Epithelial cell of esophagus (primary cell): ENCODE measurements around the gene PPP1CA.

ENCODE experiments used
- DNase-seq: peaks from one replicate; pipeline ENCODE4 v3.0.0; 2010; ENCODE audit warnings: low read depth
- H3K4me3 ChIP-seq: 2 replicates; pipeline ENCODE4 v1.5.1; 2011; ENCODE audit warnings: mild to moderate bottlenecking, low read length, control low read depth
- TF ChIP-seq, protein P1 (sequence below): IDR thresholded peaks from 2 replicates; pipeline ENCODE4 v1.5.1; 2011; ENCODE audit warnings: low read depth, mild to moderate bottlenecking, low read length, control low read depth, inconsistent platforms; ENCODE audit not compliant: insufficient read depth; ENCODE audit errors: missing control alignments

Gene PPP1CA

DNA sequence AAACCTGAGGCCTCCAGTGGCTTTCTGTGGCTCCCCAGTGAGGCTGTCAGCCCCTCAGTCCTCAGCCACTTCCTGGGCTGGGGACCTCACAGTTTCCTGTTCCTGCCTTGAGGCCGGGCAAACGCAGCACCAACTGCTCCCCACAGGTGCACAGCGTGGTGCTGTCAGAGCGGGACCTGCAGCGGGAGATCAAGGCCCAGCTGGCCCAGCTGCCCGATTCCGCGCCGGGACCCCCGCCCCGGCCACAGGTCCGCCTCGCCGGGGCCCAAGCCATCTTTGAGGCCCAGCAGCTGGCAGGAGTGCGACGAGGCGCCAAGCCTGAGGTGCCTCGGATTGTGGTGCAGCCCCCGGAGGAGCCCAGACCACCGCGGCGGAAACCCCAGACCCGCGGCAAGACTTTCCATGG, 7.6 kb upstream of the PPP1CA start:
- no peak for DNase-seq
- TF ChIP-seq, protein P1, sequence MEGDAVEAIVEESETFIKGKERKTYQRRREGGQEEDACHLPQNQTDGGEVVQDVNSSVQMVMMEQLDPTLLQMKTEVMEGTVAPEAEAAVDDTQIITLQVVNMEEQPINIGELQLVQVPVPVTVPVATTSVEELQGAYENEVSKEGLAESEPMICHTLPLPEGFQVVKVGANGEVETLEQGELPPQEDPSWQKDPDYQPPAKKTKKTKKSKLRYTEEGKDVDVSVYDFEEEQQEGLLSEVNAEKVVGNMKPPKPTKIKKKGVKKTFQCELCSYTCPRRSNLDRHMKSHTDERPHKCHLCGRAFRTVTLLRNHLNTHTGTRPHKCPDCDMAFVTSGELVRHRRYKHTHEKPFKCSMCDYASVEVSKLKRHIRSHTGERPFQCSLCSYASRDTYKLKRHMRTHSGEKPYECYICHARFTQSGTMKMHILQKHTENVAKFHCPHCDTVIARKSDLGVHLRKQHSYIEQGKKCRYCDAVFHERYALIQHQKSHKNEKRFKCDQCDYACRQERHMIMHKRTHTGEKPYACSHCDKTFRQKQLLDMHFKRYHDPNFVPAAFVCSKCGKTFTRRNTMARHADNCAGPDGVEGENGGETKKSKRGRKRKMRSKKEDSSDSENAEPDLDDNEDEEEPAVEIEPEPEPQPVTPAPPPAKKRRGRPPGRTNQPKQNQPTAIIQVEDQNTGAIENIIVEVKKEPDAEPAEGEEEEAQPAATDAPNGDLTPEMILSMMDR, result no peak
- H3K4me3 ChIP-seq, result no peak overlapping the region

DNA sequence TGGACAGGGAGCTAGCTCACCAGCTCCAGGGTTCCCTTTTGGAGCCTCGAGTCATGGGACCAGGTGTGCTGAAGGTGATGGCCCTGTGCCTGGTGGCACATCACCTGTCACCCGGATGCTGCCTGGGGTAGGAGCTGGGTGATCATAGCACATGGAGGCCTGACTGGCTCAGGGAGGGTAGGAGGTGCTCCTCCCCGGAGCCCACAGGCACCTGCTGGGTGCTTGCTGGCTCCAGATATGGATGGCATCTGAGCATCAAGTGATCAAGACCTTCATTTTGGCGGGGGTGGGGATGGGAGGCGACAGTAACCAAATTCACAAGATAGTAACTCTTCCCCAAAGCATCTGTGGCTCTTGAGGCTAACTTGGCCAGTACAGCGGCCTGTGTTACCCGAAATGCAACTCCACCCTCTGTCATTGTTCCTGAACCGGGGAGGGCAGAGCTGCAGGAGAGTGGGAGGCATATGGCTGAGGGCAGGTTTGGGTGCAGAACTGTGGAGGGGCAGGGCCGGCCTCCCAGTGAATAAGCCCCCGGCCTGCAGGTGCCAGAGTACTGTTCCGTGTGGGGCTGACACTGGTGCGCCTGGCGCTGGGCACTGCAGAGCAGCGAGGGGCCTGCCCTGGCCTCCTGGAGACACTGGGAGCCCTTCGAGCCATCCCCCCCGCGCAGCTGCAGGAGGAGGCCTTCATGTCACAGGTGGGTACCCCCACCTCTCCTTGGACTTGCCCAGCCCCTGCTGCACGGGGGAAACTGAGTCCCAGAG, 7.0 kb upstream of the PPP1CA start:
- DNase-seq, result no peak
- H3K4me3 ChIP-seq, result no peak overlapping the region
- TF ChIP-seq, protein P1, result no peak

DNA sequence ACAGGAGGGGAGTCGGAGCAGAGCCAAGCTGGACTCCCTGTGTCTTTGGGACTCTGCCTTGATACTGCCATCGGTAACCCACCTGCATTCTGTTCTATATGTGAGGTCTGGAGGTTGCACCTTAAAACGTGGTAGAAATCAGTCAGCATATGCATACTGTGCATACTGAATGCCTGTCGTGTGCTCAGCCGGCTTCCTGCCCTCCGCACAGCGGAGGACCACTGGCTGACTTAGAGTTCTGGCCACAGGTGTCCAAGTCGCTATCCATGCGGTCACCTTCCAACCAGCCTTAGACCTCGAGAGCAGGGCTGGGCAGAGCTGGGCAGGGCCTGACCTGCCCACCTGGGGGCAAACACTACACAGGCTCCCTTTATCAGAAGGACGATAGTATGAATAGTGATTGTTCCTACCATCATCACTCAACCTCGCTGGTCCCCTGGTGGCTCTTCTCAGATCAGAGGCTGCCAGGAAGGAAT, 6.1 kb upstream of the PPP1CA start:
- TF ChIP-seq, protein P1, result no peak
- no peak for DNase-seq
- no peak overlapping the region for H3K4me3 ChIP-seq

DNA sequence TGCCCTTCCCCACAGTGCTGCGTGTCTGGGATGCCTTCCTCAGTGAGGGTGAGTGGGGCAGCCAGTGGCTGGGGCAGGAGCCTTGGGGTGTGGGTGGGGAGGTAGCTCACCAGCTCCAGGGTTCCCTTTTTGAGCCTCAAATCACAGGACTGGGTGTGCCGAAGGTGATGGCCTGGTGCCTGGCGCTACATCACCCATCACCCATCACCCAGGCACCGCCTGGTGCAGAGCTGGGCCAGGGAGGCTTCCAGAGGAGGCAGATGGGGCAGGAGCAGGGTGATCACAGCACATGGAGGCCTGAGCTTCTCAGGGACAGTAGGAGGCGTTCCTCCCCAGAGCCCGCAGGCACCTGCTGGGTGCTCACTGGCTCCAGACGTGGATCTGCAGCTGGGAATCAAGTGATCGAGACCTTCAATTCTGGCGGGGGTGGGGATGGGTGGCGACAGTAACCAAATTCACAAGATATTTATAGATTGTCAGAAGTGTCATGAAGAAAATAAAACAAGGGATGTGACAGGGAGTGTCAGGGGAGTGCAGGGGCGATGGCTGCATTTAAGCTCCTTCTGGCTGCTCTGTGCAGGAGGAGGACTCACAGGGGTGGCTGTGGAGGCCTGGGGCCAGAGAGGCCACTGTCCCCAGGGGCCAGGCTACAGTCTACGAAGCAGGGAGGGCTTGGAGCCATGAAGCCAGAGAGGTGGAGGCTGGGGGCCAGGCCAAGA, 5.5 kb upstream of the PPP1CA start:
- H3K4me3 ChIP-seq, result no peak overlapping the region
- DNase-seq, result no peak
- TF ChIP-seq, protein P1, result peak; percentile 17

DNA sequence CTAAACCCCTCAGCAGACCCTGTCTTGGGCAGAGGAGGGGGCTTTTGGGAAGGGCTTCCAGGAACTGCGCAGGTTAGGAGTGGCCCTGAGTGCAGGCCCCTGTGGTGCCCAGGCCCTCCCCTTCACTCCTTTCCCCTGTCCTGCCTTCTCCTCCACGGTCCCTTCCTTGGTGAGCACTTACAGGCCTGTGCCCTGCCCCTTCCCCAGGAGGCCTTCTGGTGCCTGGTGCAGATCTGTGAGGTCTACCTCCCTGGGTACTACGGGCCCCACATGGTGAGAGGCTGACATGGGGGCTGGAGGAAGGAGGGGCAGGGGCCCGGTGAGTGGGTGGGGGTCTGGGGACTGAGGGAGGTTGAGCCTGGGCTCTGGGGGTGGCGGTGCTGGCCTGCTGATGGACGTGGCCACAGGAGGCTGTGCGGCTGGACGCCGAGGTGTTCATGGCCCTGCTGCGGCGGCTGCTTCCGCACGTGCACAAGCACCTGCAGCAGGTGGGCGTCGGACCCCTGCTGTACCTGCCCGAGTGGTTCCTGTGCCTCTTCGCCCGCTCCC, 4.8 kb upstream of the PPP1CA start:
- no peak for DNase-seq
- TF ChIP-seq, protein P1, result no peak
- H3K4me3 ChIP-seq, result no peak overlapping the region

DNA sequence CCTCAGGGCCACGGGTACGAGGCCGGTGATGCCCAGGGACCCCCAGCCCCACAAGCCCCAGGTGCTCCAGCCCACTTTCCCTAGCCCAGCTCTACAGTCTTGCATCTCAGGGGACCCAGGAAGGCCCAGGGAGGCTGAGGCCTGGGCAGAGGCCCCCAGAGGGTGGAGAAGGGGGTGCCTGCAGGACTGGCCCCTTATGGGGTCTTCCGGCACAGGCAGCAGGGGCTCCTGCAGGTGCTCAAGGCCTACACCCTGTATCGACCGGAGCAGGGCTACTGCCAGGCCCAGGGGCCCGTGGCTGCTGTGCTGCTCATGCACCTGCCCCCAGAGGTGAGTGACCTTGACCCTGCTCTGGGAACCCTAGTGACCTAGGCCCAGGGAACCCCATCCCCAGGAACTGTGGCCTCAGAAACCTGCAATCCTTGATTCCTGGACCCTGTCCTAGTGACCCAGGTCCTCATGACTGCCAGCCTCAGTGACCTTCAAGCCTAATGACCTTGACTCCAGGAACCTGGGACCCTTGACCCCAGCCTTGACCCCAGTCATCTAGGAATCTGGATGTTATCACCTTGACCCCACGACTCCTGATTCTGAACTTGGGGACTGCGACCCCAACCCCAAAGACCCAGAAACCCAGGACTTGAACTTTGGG, 4.2 kb upstream of the PPP1CA start:
- no peak overlapping the region for H3K4me3 ChIP-seq
- TF ChIP-seq, protein P1, result no peak
- DNase-seq, result no peak
